Left forelimb (tissue), 1 donor: Measurements from ENCODE around the gene SLC25A26.
"Not testable (repeated sequence)": the region's sequence is repeated elsewhere in the genome, so short reads cannot be mapped to it uniquely, and the experiment has no call there.

Experiments
- DNase-seq: peaks from one replicate; pipeline ENCODE4 v3.0.0-alpha.2; 2018; ENCODE audit warnings: low spot score

Gene SLC25A26

GRCh38 chr3:66411474-66411873, 190.7 kb downstream of the SLC25A26 start:
- DNase-seq = no peak

GRCh38 chr3:66411961-66412887, 191.4 kb downstream of the SLC25A26 start:
- DNase-seq = no peak

GRCh38 chr3:66413151-66413751, 192.4 kb downstream of the SLC25A26 start:
- DNase-seq = peak; percentile 28

GRCh38 chr3:66414846-66415245, 194.0 kb downstream of the SLC25A26 start:
- DNase-seq = no peak

- no peak for DNase-seq
These were observed 195.1 kb downstream of the SLC25A26 start for GRCh38 chr3:66415867-66416428.

GRCh38 chr3:66416556-66417304, 195.9 kb downstream of the SLC25A26 start:
- DNase-seq = no peak

GRCh38 chr3:66418475-66418931, 197.7 kb downstream of the SLC25A26 start:
- no peak for DNase-seq

GRCh38 chr3:66419036-66419435, 198.2 kb downstream of the SLC25A26 start:
- no peak for DNase-seq

GRCh38 chr3:66421144-66421543, 200.3 kb downstream of the SLC25A26 start:
- DNase-seq = not testable (repeated sequence)

- not testable (repeated sequence) for DNase-seq
These were observed 201.1 kb downstream of the SLC25A26 start for GRCh38 chr3:66421893-66422292.

GRCh38 chr3:66423791-66424190, 203.0 kb downstream of the SLC25A26 start:
- no peak for DNase-seq

- no peak for DNase-seq
These were observed 204.2 kb downstream of the SLC25A26 start for GRCh38 chr3:66425032-66425431.

- DNase-seq = no peak
These were observed 204.8 kb downstream of the SLC25A26 start for GRCh38 chr3:66425576-66426114.

- no peak for DNase-seq
These were observed 205.3 kb downstream of the SLC25A26 start for GRCh38 chr3:66426135-66426534.

- no peak for DNase-seq
These were observed 206.6 kb downstream of the SLC25A26 start for GRCh38 chr3:66427352-66427751.

GRCh38 chr3:66427951-66428474, 207.2 kb downstream of the SLC25A26 start:
- no peak for DNase-seq
